ENCODE measurements around the gene CFAP61.

GRCh38 chr20:20274821-20275220 lies 222.5 kb downstream of the CFAP61 start:
- TF ChIP-seq CTCF (conservative IDR thresholded peaks at IDR 0.05) (no peak), ZFX (IDR thresholded peaks at IDR 0.05) (no peak)

Measured in C4-2B (cell line).